Activated naive CD4-positive, alpha-beta T cell treated with anti-CD3 and anti-CD28 coated beads for 36 hours (primary cell): ENCODE measurements around the gene RALB. TPM values are rescaled to one million over a fixed set of nuclear protein-coding genes. Genes with fewer than 3 reads are reported as not detected.
A peak's percentile ranks its signal among the peaks of the same experiment; 100 is the strongest.

Source experiments
- CTCF ChIA-PET: fragments of 350-600 bp; sonication (Branson Sonifier 250); formaldehyde crosslinking; loops from one replicate; lab custom pipeline; 2021; ENCODE audit warnings: antibody characterized with exemption; lab: Charles Lee
- DNase-seq: peaks from one replicate; pipeline ENCODE4 v3.0.0-alpha.2; 2020
- H3K27ac Mint-ChIP-seq: one replicate; pipeline ENCODE4 v1.8.0; 2021; ENCODE audit warnings: mild to moderate bottlenecking, mixed read lengths
- H3K27me3 Mint-ChIP-seq: one replicate; pipeline ENCODE4 v1.8.0; 2021; ENCODE audit warnings: low read depth, mixed read lengths
- H3K36me3 Mint-ChIP-seq: one replicate; pipeline ENCODE4 v1.8.0; 2021; ENCODE audit warnings: low read depth, mixed read lengths
- H3K4me1 Mint-ChIP-seq: one replicate; pipeline ENCODE4 v1.8.0; 2021; ENCODE audit warnings: low read depth, mixed read lengths
- H3K4me3 Mint-ChIP-seq: one replicate; pipeline ENCODE4 v1.8.0; 2021; ENCODE audit warnings: mild to moderate bottlenecking, moderate library complexity, mixed read lengths
- H3K9me3 Mint-ChIP-seq: one replicate; pipeline ENCODE4 v1.8.0; 2021; ENCODE audit warnings: mixed read lengths
- intact Hi-C: fragments of 100-400 bp; cut with micrococcal nuclease; formaldehyde crosslinking; loops from one replicate; pipeline ENCODE4 v1.15.1; 2023
- total RNA-seq, 2 experiments: library from RNA; stranded (reverse); gene quantifications; one replicate each; pipeline ENCODE4 v1.2.3, GENCODE V29; 2021

The RALB gene
- total RNA-seq, 2 experiments from 2014 or later: 16.4 to 19.3 TPM

DNA sequence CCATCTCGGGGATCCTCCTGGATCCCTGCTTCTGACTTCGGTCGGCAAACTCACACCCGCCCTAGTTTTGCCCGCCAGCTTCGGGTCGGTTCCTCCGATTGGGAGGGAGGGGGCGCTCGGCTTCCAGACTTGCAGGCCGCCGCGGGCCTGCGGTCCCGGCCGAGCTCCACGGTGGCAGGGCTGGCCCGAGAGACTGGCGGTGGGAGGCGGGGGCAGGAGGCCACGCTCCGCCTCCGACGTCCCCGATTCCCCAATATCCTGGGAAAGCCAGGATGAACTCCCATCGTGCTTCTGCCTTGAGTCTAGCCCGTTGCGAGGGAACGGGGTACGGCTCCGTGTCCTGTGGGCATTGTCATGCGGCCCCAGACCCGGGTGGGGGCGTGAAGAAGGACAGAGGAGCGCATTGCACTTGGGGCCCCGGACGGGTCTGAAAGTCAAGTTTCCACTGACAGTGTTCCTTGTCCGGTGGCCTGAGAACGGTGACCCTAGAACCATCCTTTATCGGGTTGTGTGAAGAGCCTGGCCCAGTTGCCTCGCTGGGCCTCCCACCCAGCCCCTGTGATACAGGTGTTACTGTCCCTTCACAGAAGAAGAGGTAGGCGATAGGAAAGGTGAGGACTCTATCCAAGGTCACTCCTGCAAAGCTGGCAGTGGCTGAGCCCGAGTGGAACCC, 90.9 kb downstream of the RALB start:
- CTCF ChIA-PET: interaction anchor here (0.5 to 2.5 kb wide), 19 partner anchors 9 to 346 kb away, joined by 3 to 16 read pairs (median 4); no protein-coding TSS in a partner anchor
- Mint-ChIP-seq H3K4me1 (peaks cover 13% of the 10 kb centered on the region), H3K9me3 (no peaks in the 10 kb centered on the region), H3K27me3 (peaks cover 50% of the 10 kb centered on the region), H3K36me3 (no peaks in the 10 kb centered on the region), H3K27ac (no peak overlapping the region), H3K4me3 (peak overlapping the region; percentile 32)
- peak; percentile 79 for DNase-seq
- intact Hi-C loops: loop anchor here (1.0 to 2.0 kb wide), 6 partner anchors 94 to 737 kb away; no protein-coding TSS in a partner anchor

Other genes starting within 250 kb of the RALB start
- gene EPB41L5, start 239.8 kb upstream of the RALB start, total RNA-seq: 1 to 10 TPM; 2.3 to 2.5 TPM
- 10 to 100 TPM; 11.4 to 12.2 TPM for gene TMEM185B, start 29.5 kb upstream of the RALB start, total RNA-seq
- gene INHBB, start 93.3 kb downstream of the RALB start, total RNA-seq: not detected